AG04450 (cell line): ENCODE results near the gene TTC9C. TPM values are rescaled to one million over a fixed set of nuclear protein-coding genes. Genes with fewer than 3 reads are reported as not detected.

Experiments used
- CTCF ChIA-PET: fragments of 300-600, 350-600 bp; formaldehyde crosslinking; extraction: SDS; loops from one replicate; lab custom pipeline; 2022; ENCODE audit warnings: antibody characterized with exemption, inconsistent platforms; lab: Charles Lee
- POLR2A ChIA-PET: fragments of 350-600 bp; formaldehyde crosslinking; extraction: SDS; loops from one replicate; lab custom pipeline; 2021; ENCODE audit warnings: antibody characterized with exemption, inconsistent platforms; lab: Yijun Ruan, JAX
- DNase-seq: peaks from one replicate; pipeline ENCODE4 v3.0.0-alpha.2; 2011; ENCODE audit warnings: low read depth, low spot score
- H3K27ac ChIP-seq: one replicate; pipeline ENCODE4 v1.5.1; 2012; ENCODE audit warnings: low read depth, low read length, control low read depth
- H3K27me3 ChIP-seq: one replicate; pipeline ENCODE4 v1.6.0; 2012; ENCODE audit warnings: low read length; ENCODE audit not compliant: control insufficient read depth, insufficient read depth
- H3K4me3 ChIP-seq: 2 replicates; pipeline ENCODE4 v1.5.1; 2011; ENCODE audit warnings: mild to moderate bottlenecking, low read depth, low read length, control low read depth
- H3K9me3 ChIP-seq: 2 replicates; pipeline ENCODE4 v1.5.1; 2012; ENCODE audit warnings: low read length; ENCODE audit not compliant: control insufficient read depth, insufficient read depth
- CTCF ChIP-seq: IDR thresholded peaks from 2 replicates; pipeline ENCODE4 v1.5.1; 2011; ENCODE audit warnings: low read depth, low read length, control low read depth, inconsistent platforms
- polyA plus RNA-seq: library from polyadenylated mRNA; depleted of rRNA; stranded (reverse); fragments of >200 nt; gene quantifications from 2 replicates; pipeline ENCODE4 v1.2.3, GENCODE V29; 2011

Gene TTC9C
- polyA plus RNA-seq, 1 experiment, result 32.5 TPM

- peak overlapping the region; percentile 75 for H3K27ac ChIP-seq
- ChIA-PET POLR2A (interaction anchor here (0.6 to 3.1 kb wide), 9 partner anchors 9 to 105 kb away, joined by 3 to 21 read pairs (median 6); partner anchors contain the start of genes C11orf98, CSKMT, HNRNPUL2 and POLR2G), CTCF (interaction anchor here (0.6 to 1.7 kb wide), 3 partner anchors 9 to 157 kb away, joined by 3 to 9 read pairs (median 3); partner anchors contain the start of gene POLR2G)
- no peak for TF ChIP-seq CTCF
- H3K27me3 ChIP-seq, result no peaks in the 10 kb centered on the region
- H3K4me3 ChIP-seq, result peak overlapping the region; percentile 55
- no peak for DNase-seq
- H3K9me3 ChIP-seq, result no peaks in the 10 kb centered on the region
These were observed 42.5 kb downstream of the TTC9C start for GRCh38 chr11:62770778-62771143.

GRCh38 chr11:62771144-62772021 lies 43.1 kb downstream of the TTC9C start, which contains the start of gene TAF6L:
Gene TAF6L (plus strand): TSS chr11:62771396. CDS start chr11:62775784, 4,388 bp downstream.
- Histone ChIP-seq H3K9me3 (no peaks in the 10 kb centered on the region), H3K4me3 (peak within 1 kb of the TSS; percentile 77), H3K27ac (peak within 1 kb of the TSS; percentile 85), H3K27me3 (no peaks in the 10 kb centered on the region)
- no peak for TF ChIP-seq CTCF
- CTCF ChIA-PET, result interaction anchor here (0.5 to 1.7 kb wide), 6 partner anchors 10 to 158 kb away, joined by 3 to 9 read pairs (median 4); partner anchors contain the start of genes POLR2G and TMEM179B
- DNase-seq, result peak; percentile 89
- POLR2A ChIA-PET, result interaction anchor here (0.7 to 3.1 kb wide), 9 partner anchors 10 to 106 kb away, joined by 3 to 21 read pairs (median 6); partner anchors contain the start of genes C11orf98, CSKMT, HNRNPUL2 and POLR2G

GRCh38 chr11:62774407-62774806 lies 46.1 kb downstream of the TTC9C start:
- CTCF ChIA-PET, result interaction anchor here (1.0 to 2.7 kb wide), 2 partner anchors 10 to 12 kb away, joined by 3 to 30 read pairs; no protein-coding TSS in a partner anchor
- no peak for DNase-seq
- POLR2A ChIA-PET, result interaction anchor here (0.6 to 1.0 kb wide), 2 partner anchors 81 to 109 kb away, joined by 3 to 6 read pairs; partner anchors contain the start of genes C11orf98 and CSKMT

GRCh38 chr11:62775646-62776045 lies 47.4 kb downstream of the TTC9C start:
- Histone ChIP-seq H3K9me3 (no peaks in the 10 kb centered on the region), H3K4me3 (no peak overlapping the region), H3K27ac (no peak overlapping the region), H3K27me3 (no peaks in the 10 kb centered on the region)
- POLR2A ChIA-PET, result interaction anchor here (0.8 to 1.0 kb wide), 2 partner anchors 11 to 111 kb away, joined by 3 to 6 read pairs; partner anchors contain the start of genes C11orf98 and CSKMT
- CTCF ChIA-PET, result interaction anchor here (1.0 to 2.7 kb wide), 2 partner anchors 9 to 10 kb away, joined by 3 to 30 read pairs; no protein-coding TSS in a partner anchor
- no peak for DNase-seq
- no peak for TF ChIP-seq CTCF

More at GRCh38 chr11:62774407-62774806, 46.1 kb downstream of the TTC9C start:
- Histone ChIP-seq H3K27ac (no peak overlapping the region), H3K27me3 (no peaks in the 10 kb centered on the region), H3K4me3 (no peak overlapping the region), H3K9me3 (no peaks in the 10 kb centered on the region)
- TF ChIP-seq CTCF, result no peak
